Neural cell (in vitro differentiated cells): ENCODE data around the gene USP53. TPM values are rescaled to one million over a fixed set of nuclear protein-coding genes. Genes with fewer than 3 reads are reported as not detected.

ENCODE experiments used
- H2AFZ ChIP-seq: fragments of 200-600, 300-800 bp; sonication (generic), shearing (Covaris generic); 2 replicates; pipeline ENCODE4 v1.6.0; 2014; ENCODE audit warnings: low read depth, mild to moderate bottlenecking, antibody characterized with exemption, low read length, moderate library complexity
- H3F3A ChIP-seq: fragments of 200-600 bp; shearing (Covaris generic); 2 replicates; pipeline ENCODE4 v1.6.1; 2016; ENCODE audit warnings: mild to moderate bottlenecking, moderate library complexity, mixed read lengths, antibody characterized with exemption, low read length; ENCODE audit not compliant: insufficient read depth, poor library complexity, severe bottlenecking
- H3K27ac ChIP-seq: fragments of 200-600, 300-800 bp; sonication (generic), shearing (Covaris generic); 2 replicates; pipeline ENCODE4 v1.5.1; 2014; ENCODE audit warnings: mild to moderate bottlenecking, low read length, moderate library complexity
- H3K27me3 ChIP-seq: fragments of 300-800, 200-600 bp; sonication (generic), shearing (Covaris generic); 2 replicates; pipeline ENCODE4 v1.6.0; 2014; ENCODE audit warnings: mild to moderate bottlenecking, low read depth, low read length, moderate library complexity; ENCODE audit not compliant: insufficient read depth
- H3K36me3 ChIP-seq: fragments of 300-800, 200-600 bp; sonication (generic), shearing (Covaris generic); 2 replicates; pipeline ENCODE4 v1.5.1; 2014; ENCODE audit warnings: mild to moderate bottlenecking, antibody characterized with exemption, low read length, moderate library complexity; ENCODE audit not compliant: insufficient read depth
- H3K4me2 ChIP-seq: fragments of 300-800, 200-600 bp; sonication (generic), shearing (Covaris generic); 2 replicates; pipeline ENCODE4 v1.6.0; 2014; ENCODE audit warnings: mild to moderate bottlenecking, low read length
- H3K4me3 ChIP-seq: fragments of 300-800, 200-600 bp; sonication (generic), shearing (Covaris generic); 2 replicates; pipeline ENCODE4 v1.5.1; 2014; ENCODE audit warnings: mild to moderate bottlenecking, low read length, moderate library complexity
- H3K79me2 ChIP-seq: fragments of 200-600 bp; shearing (Covaris generic); replicated peaks from 2 replicates; pipeline ENCODE4 v1.6.0; 2014; ENCODE audit warnings: mild to moderate bottlenecking, low read length, moderate library complexity; ENCODE audit not compliant: insufficient read depth
- H3K9ac ChIP-seq: fragments of 300-800, 200-600 bp; sonication (generic), shearing (Covaris generic); 2 replicates; pipeline ENCODE4 v1.6.1; 2016; ENCODE audit warnings: mild to moderate bottlenecking, low read length, mixed read lengths
- H3K9me2 ChIP-seq: fragments of 200-600 bp; shearing (Covaris generic); 2 replicates; pipeline ENCODE4 v1.6.1; 2016; ENCODE audit warnings: mild to moderate bottlenecking, low read length, mixed read lengths; ENCODE audit not compliant: insufficient read depth
- H3K9me3 ChIP-seq: fragments of 200-600, 300-800 bp; sonication (generic), shearing (Covaris generic); 2 replicates; pipeline ENCODE4 v1.6.1; 2016; ENCODE audit warnings: mild to moderate bottlenecking, mixed run types, low read length, moderate library complexity, mixed read lengths
- H4K20me1 ChIP-seq: fragments of 200-600 bp; shearing (Covaris generic); 2 replicates; pipeline ENCODE4 v1.6.1; 2016; ENCODE audit warnings: mild to moderate bottlenecking, mixed run types; ENCODE audit not compliant: insufficient read depth
- EP300 ChIP-seq: fragments of 450-650 bp; conservative IDR thresholded peaks from 2 replicates; pipeline ENCODE4 v1.6.1; 2014; ENCODE audit warnings: antibody characterized with exemption, mild to moderate bottlenecking, moderate library complexity; ENCODE audit not compliant: poor library complexity, severe bottlenecking
- EZH2 ChIP-seq: fragments of 200-600, 300-800 bp; shearing (Covaris generic), sonication (generic); IDR thresholded peaks from 2 replicates; pipeline ENCODE4 v1.6.1; 2014; ENCODE audit warnings: antibody characterized with exemption, low read length, borderline replicate concordance, mild to moderate bottlenecking; ENCODE audit not compliant: insufficient read depth, poor library complexity, severe bottlenecking
- MXI1 ChIP-seq: fragments of 450-650 bp; conservative IDR thresholded peaks from 2 replicates; pipeline ENCODE4 v1.6.1; 2014; ENCODE audit warnings: antibody characterized with exemption, mild to moderate bottlenecking; ENCODE audit not compliant: poor library complexity, severe bottlenecking
- POLR2AphosphoS5 ChIP-seq: IDR thresholded peaks from 2 replicates; pipeline ENCODE4 v1.6.1; 2012
- RAD21 ChIP-seq: fragments of 450-650 bp; conservative IDR thresholded peaks from 2 replicates; pipeline ENCODE4 v1.6.1; 2014; ENCODE audit warnings: antibody characterized with exemption, mild to moderate bottlenecking, moderate library complexity
- SMC3 ChIP-seq: fragments of 450-650 bp; conservative IDR thresholded peaks from 2 replicates; pipeline ENCODE4 v1.6.1; 2014; ENCODE audit warnings: antibody characterized with exemption, mild to moderate bottlenecking, moderate library complexity; ENCODE audit not compliant: poor library complexity
- TAF1 ChIP-seq: IDR thresholded peaks from 2 replicates; pipeline ENCODE4 v1.6.1; 2012; ENCODE audit warnings: low read depth
- polyA plus RNA-seq: library from polyadenylated mRNA; depleted of rRNA; stranded (reverse); fragments of >200 nt; gene quantifications from 2 replicates; pipeline ENCODE4 v1.2.3, GENCODE V29; 2014
- TF ChIP-seq, protein P1 (sequence below): IDR thresholded peaks from 2 replicates; pipeline ENCODE4 v1.6.1; 2012; ENCODE audit warnings: borderline replicate concordance

USP53 gene
- polyA plus RNA-seq, 1 donor from 2014 or later, result 5.0 TPM

DNA sequence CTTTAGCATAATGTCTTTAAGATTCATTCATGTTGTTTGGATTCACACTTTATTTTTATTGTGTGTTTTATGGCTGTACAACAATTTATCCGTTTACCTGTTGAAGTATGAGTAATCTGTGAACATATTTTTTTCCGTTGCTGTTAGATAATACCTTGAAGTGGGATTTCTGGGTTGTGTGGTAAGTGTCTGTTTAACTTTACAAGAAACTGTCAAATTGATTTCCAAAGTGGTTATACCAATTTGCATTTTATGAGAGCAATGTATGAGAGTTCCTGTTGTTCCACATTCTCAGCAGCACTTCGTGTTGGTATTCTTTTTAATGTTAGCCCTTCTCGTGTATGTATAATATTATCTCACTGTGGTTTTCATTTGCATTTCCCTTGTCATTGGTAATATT is 53.6 kb downstream of the USP53 start:
- H4K20me1 ChIP-seq, result no peaks in the 10 kb centered on the region
- no peaks in the 10 kb centered on the region for H3K9me2 ChIP-seq
- no peaks in the 10 kb centered on the region for H3K36me3 ChIP-seq
- no peak overlapping the region for H3K4me3 ChIP-seq
- H3K27ac ChIP-seq, result no peak overlapping the region
- no peaks in the 10 kb centered on the region for H3F3A ChIP-seq
- no peaks in the 10 kb centered on the region for H3K9me3 ChIP-seq
- H2AFZ ChIP-seq, result no peak overlapping the region
- TF ChIP-seq, protein P1, sequence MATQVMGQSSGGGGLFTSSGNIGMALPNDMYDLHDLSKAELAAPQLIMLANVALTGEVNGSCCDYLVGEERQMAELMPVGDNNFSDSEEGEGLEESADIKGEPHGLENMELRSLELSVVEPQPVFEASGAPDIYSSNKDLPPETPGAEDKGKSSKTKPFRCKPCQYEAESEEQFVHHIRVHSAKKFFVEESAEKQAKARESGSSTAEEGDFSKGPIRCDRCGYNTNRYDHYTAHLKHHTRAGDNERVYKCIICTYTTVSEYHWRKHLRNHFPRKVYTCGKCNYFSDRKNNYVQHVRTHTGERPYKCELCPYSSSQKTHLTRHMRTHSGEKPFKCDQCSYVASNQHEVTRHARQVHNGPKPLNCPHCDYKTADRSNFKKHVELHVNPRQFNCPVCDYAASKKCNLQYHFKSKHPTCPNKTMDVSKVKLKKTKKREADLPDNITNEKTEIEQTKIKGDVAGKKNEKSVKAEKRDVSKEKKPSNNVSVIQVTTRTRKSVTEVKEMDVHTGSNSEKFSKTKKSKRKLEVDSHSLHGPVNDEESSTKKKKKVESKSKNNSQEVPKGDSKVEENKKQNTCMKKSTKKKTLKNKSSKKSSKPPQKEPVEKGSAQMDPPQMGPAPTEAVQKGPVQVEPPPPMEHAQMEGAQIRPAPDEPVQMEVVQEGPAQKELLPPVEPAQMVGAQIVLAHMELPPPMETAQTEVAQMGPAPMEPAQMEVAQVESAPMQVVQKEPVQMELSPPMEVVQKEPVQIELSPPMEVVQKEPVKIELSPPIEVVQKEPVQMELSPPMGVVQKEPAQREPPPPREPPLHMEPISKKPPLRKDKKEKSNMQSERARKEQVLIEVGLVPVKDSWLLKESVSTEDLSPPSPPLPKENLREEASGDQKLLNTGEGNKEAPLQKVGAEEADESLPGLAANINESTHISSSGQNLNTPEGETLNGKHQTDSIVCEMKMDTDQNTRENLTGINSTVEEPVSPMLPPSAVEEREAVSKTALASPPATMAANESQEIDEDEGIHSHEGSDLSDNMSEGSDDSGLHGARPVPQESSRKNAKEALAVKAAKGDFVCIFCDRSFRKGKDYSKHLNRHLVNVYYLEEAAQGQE, result no peak
- TF ChIP-seq MXI1 (no peak), POLR2AphosphoS5 (no peak)
- no peaks in the 10 kb centered on the region for H3K27me3 ChIP-seq
- no peak overlapping the region for H3K9ac ChIP-seq
- H3K4me2 ChIP-seq, result no peak overlapping the region
- H3K79me2 ChIP-seq, result no peaks in the 10 kb centered on the region

DNA sequence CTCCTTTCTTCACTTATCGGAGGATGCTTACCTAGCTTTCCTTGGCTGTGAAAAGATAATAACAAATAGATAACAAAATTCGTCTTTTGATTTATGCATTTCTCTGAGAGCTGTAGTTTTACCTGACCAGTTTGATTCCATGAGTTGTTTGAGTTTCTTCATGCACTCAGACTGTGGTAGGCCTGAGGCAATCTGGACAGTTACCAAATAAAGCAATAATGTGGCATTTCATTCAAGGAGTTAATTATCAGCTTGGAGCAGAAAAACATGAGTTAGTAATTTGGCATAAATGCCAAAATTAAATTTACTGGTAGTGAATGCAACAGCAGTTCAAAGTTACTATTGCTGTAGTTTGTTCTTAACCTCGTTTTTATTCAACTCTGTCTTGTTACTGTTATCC is 56.0 kb downstream of the USP53 start:
- Histone ChIP-seq H3K9ac (no peak overlapping the region), H3K4me2 (no peak overlapping the region), H2AFZ (no peak overlapping the region), H4K20me1 (no peaks in the 10 kb centered on the region), H3K36me3 (no peaks in the 10 kb centered on the region), H3K9me2 (no peaks in the 10 kb centered on the region), H3F3A (no peaks in the 10 kb centered on the region), H3K27ac (no peak overlapping the region), H3K27me3 (no peaks in the 10 kb centered on the region), H3K4me3 (no peak overlapping the region), H3K9me3 (no peaks in the 10 kb centered on the region), H3K79me2 (no peaks in the 10 kb centered on the region)
- TF ChIP-seq, protein P1, result no peak
- no peak for TF ChIP-seq EZH2

DNA sequence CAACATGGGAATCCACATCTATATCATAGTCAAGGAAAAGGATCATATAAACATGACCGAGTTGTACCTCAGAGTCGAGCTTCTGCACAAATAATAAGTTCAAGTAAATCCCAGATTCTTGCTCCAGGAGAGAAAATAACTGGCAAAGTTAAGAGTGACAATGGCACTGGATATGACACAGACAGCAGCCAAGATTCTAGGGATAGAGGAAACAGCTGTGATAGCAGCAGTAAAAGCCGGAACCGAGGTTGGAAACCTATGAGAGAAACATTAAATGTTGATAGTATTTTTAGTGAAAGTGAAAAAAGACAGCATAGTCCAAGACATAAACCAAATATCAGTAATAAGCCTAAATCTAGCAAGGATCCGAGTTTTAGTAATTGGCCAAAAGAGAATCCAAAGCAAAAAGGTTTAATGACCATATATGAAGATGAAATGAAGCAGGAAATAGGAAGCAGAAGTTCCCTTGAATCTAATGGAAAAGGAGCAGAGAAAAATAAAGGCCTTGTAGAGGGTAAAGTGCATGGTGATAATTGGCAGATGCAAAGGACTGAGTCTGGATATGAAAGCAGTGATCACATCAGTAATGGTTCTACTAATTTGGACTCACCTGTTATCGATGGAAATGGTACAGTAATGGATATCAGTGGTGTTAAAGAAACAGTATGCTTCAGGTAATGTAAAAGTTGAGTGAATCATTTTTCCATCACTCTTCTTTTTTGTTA is 59.0 kb downstream of the USP53 start:
- H3K9me2 ChIP-seq, result no peaks in the 10 kb centered on the region
- no peaks in the 10 kb centered on the region for H3K79me2 ChIP-seq
- TF ChIP-seq, protein P1, result no peak
- TF ChIP-seq EZH2 (no peak), RAD21 (no peak), EP300 (no peak), TAF1 (no peak), SMC3 (no peak)
- no peaks in the 10 kb centered on the region for H3K27me3 ChIP-seq
- no peaks in the 10 kb centered on the region for H3K9me3 ChIP-seq
- no peak overlapping the region for H3K27ac ChIP-seq
- H3F3A ChIP-seq, result no peaks in the 10 kb centered on the region
- no peak overlapping the region for H3K9ac ChIP-seq
- H4K20me1 ChIP-seq, result no peaks in the 10 kb centered on the region
- no peak overlapping the region for H3K4me2 ChIP-seq
- no peaks in the 10 kb centered on the region for H3K36me3 ChIP-seq
- no peak overlapping the region for H3K4me3 ChIP-seq
- no peak overlapping the region for H2AFZ ChIP-seq
